SK-N-MC (cell line): ENCODE results near the gene CYP2D6.

ENCODE experiments used
- EZH2 ChIP-seq: fragments of 200-600 bp; sonication (generic); IDR thresholded peaks from one replicate; pipeline ENCODE4 v1.6.1; 2017; ENCODE audit warnings: antibody characterized with exemption
- POLR2AphosphoS5 ChIP-seq: IDR thresholded peaks from 2 replicates; pipeline ENCODE4 v1.6.1; 2012; ENCODE audit warnings: mild to moderate bottlenecking, low read depth, low read length, borderline replicate concordance

GRCh38 chr22:42138972-42139371, 8.4 kb upstream of the CYP2D6 start:
- TF ChIP-seq EZH2: no peak
- no peak for TF ChIP-seq POLR2AphosphoS5
